Neural progenitor cell (in vitro differentiated cells): ENCODE measurements around the gene CRLF2. TPM values are rescaled to one million over a fixed set of nuclear protein-coding genes. Genes with fewer than 3 reads are reported as not detected.

ENCODE experiments used
- DNase-seq: peaks from one replicate; pipeline ENCODE4 v3.0.0-alpha.2; 2016; ENCODE audit warnings: low spot score
- H2AFZ ChIP-seq: fragments of 200-600 bp; sonication (generic); replicated peaks from 2 replicates; pipeline ENCODE4 v1.6.1; 2016; ENCODE audit warnings: antibody characterized with exemption
- H3F3A ChIP-seq: fragments of 200-600 bp; sonication (generic); 2 replicates; pipeline ENCODE4 v1.6.1; 2016; ENCODE audit warnings: antibody characterized with exemption, low read depth
- H3K27ac ChIP-seq: fragments of 200-600 bp; sonication (generic); 2 replicates; pipeline ENCODE4 v1.5.1; 2016; ENCODE audit warnings: mild to moderate bottlenecking
- H3K27me3 ChIP-seq: fragments of 200-600 bp; sonication (generic); 2 replicates; pipeline ENCODE4 v1.6.1; 2016; ENCODE audit warnings: mild to moderate bottlenecking, moderate library complexity
- H3K36me3 ChIP-seq: fragments of 200-600 bp; sonication (generic); 2 replicates; pipeline ENCODE4 v1.5.1; 2016
- H3K4me1 ChIP-seq: fragments of 200-600 bp; sonication (generic); 2 replicates; pipeline ENCODE4 v1.6.1; 2016; ENCODE audit warnings: mixed run types
- H3K4me2 ChIP-seq: fragments of 200-600 bp; sonication (generic); 2 replicates; pipeline ENCODE4 v1.6.1; 2016
- H3K4me3 ChIP-seq: fragments of 200-600 bp; sonication (generic); 2 replicates; pipeline ENCODE4 v1.5.1; 2016
- H3K79me2 ChIP-seq: fragments of 200-600 bp; sonication (generic); 2 replicates; pipeline ENCODE4 v1.6.1; 2016; ENCODE audit warnings: low read depth
- H3K9ac ChIP-seq: fragments of 200-600 bp; sonication (generic); 2 replicates; pipeline ENCODE4 v1.6.1; 2016
- H3K9me3 ChIP-seq: fragments of 200-600 bp; sonication (generic); 2 replicates; pipeline ENCODE4 v1.5.1; 2016; ENCODE audit warnings: low read depth
- H4K20me1 ChIP-seq: fragments of 200-600 bp; sonication (generic); 2 replicates; pipeline ENCODE4 v1.6.1; 2016; ENCODE audit warnings: low read depth
- H3K27ac Mint-ChIP-seq: 3 replicates; pipeline ENCODE4 v1.8.0; 2021; ENCODE audit warnings: mixed read lengths
- H3K27me3 Mint-ChIP-seq: 2 replicates; pipeline ENCODE4 v1.8.0; 2022; ENCODE audit warnings: low read depth, mild to moderate bottlenecking, inconsistent platforms, moderate library complexity, mixed read lengths; ENCODE audit not compliant: insufficient read depth
- H3K36me3 Mint-ChIP-seq: 3 replicates; pipeline ENCODE4 v1.8.0; 2021; ENCODE audit warnings: mixed read lengths
- H3K4me1 Mint-ChIP-seq: 3 replicates; pipeline ENCODE4 v1.8.0; 2021; ENCODE audit warnings: mixed read lengths
- H3K4me3 Mint-ChIP-seq: 3 replicates; pipeline ENCODE4 v1.8.0; 2021; ENCODE audit warnings: mild to moderate bottlenecking, moderate library complexity, mixed read lengths
- H3K9me3 Mint-ChIP-seq: 3 replicates; pipeline ENCODE4 v1.8.0; 2020; ENCODE audit warnings: mixed read lengths
- CTCF ChIP-seq: fragments of 200-600 bp; sonication (generic); IDR thresholded peaks from 2 replicates; pipeline ENCODE4 v1.5.1; 2017; ENCODE audit warnings: antibody characterized with exemption, mild to moderate bottlenecking
- EZH2 ChIP-seq: fragments of 200-600 bp; sonication (generic); IDR thresholded peaks from 2 replicates; pipeline ENCODE4 v1.6.1; 2017; ENCODE audit warnings: antibody characterized with exemption, mild to moderate bottlenecking, moderate library complexity
- EZH2phosphoT487 ChIP-seq: fragments of 200-600 bp; sonication (generic); IDR thresholded peaks from 2 replicates; pipeline ENCODE4 v1.6.1; 2017; ENCODE audit warnings: antibody characterized with exemption
- total RNA-seq: library from RNA; depleted of rRNA; stranded (reverse); fragments of >200 nt; gene quantifications from 2 replicates; pipeline ENCODE4 v1.2.3, GENCODE V29; 2015; ENCODE audit warnings: low replicate concordance

CRLF2 gene
- total RNA-seq, 1 donor from 2014 or later, result not detected

- H3K27ac Mint-ChIP-seq, result no peak overlapping the region
- Histone ChIP-seq H3K27ac (no peak overlapping the region), H3K4me1 (peaks cover 18% of the 10 kb centered on the region), H3K27me3 (no peaks in the 10 kb centered on the region), H3K36me3 (no peaks in the 10 kb centered on the region), H2AFZ (no peak overlapping the region), H3K4me3 (no peak overlapping the region), H3K9me3 (no peaks in the 10 kb centered on the region), H4K20me1 (no peaks in the 10 kb centered on the region), H3K9ac (no peak overlapping the region), H3K4me2 (no peak overlapping the region), H3F3A (peaks cover 27% of the 10 kb centered on the region), H3K79me2 (no peaks in the 10 kb centered on the region)
- H3K36me3 Mint-ChIP-seq, result no peaks in the 10 kb centered on the region
- DNase-seq, result no peak
- peaks cover 16% of the 10 kb centered on the region for H3K27me3 Mint-ChIP-seq
- TF ChIP-seq CTCF, result no peak
- TF ChIP-seq EZH2phosphoT487, result no peak
- no peak for TF ChIP-seq EZH2
- H3K9me3 Mint-ChIP-seq, result peaks cover 3% of the 10 kb centered on the region
- H3K4me3 Mint-ChIP-seq, result no peak overlapping the region
- peaks cover 12% of the 10 kb centered on the region for H3K4me1 Mint-ChIP-seq
These were observed 44.4 kb downstream of the CRLF2 start for GRCh38 chrX:1167918-1168481.

GRCh38 chrX:1167466-1167865, 45.0 kb downstream of the CRLF2 start:
- H3K4me3 ChIP-seq, result no peak overlapping the region
- H3K4me2 ChIP-seq, result no peak overlapping the region
- H3K9me3 Mint-ChIP-seq, result peaks cover 3% of the 10 kb centered on the region
- no peak for TF ChIP-seq EZH2phosphoT487
- no peak overlapping the region for H2AFZ ChIP-seq
- H4K20me1 ChIP-seq, result no peaks in the 10 kb centered on the region
- H3K36me3 ChIP-seq, result no peaks in the 10 kb centered on the region
- no peak for DNase-seq
- H3K27me3 Mint-ChIP-seq, result peaks cover 16% of the 10 kb centered on the region
- H3K9me3 ChIP-seq, result no peaks in the 10 kb centered on the region
- H3F3A ChIP-seq, result peaks cover 27% of the 10 kb centered on the region
- H3K27ac ChIP-seq, result no peak overlapping the region
- peaks cover 12% of the 10 kb centered on the region for H3K4me1 Mint-ChIP-seq
- H3K36me3 Mint-ChIP-seq, result no peaks in the 10 kb centered on the region
- H3K79me2 ChIP-seq, result no peaks in the 10 kb centered on the region
- H3K27me3 ChIP-seq, result no peaks in the 10 kb centered on the region
- H3K4me3 Mint-ChIP-seq, result no peak overlapping the region
- H3K4me1 ChIP-seq, result peaks cover 15% of the 10 kb centered on the region
- H3K9ac ChIP-seq, result no peak overlapping the region
- H3K27ac Mint-ChIP-seq, result no peak overlapping the region

GRCh38 chrX:1165535-1166196, 46.8 kb downstream of the CRLF2 start:
- H3K9ac ChIP-seq, result no peak overlapping the region
- peaks cover 30% of the 10 kb centered on the region for H3F3A ChIP-seq
- H4K20me1 ChIP-seq, result no peaks in the 10 kb centered on the region
- Mint-ChIP-seq H3K27me3 (peaks cover 13% of the 10 kb centered on the region), H3K27ac (peak overlapping the region; percentile 70), H3K36me3 (no peaks in the 10 kb centered on the region), H3K9me3 (peaks cover 4% of the 10 kb centered on the region), H3K4me1 (peaks cover 9% of the 10 kb centered on the region), H3K4me3 (peak overlapping the region; percentile 9)
- no peaks in the 10 kb centered on the region for H3K9me3 ChIP-seq
- no peak overlapping the region for H2AFZ ChIP-seq
- TF ChIP-seq EZH2phosphoT487, result no peak
- no peak for TF ChIP-seq CTCF
- TF ChIP-seq EZH2, result no peak
- no peaks in the 10 kb centered on the region for H3K27me3 ChIP-seq
- peaks cover 9% of the 10 kb centered on the region for H3K4me1 ChIP-seq
- peak overlapping the region; percentile 21 for H3K27ac ChIP-seq
- H3K36me3 ChIP-seq, result no peaks in the 10 kb centered on the region
- no peak overlapping the region for H3K4me3 ChIP-seq
- DNase-seq, result peak; percentile 38
- no peak overlapping the region for H3K4me2 ChIP-seq
- no peaks in the 10 kb centered on the region for H3K79me2 ChIP-seq
